ENCODE results near the gene MROH2A. TPM values are rescaled to one million over a fixed set of nuclear protein-coding genes. Genes with fewer than 3 reads are reported as not detected.

Gene MROH2A
- total RNA-seq, 1 donor from 2014 or later = 0.31 TPM

DNA sequence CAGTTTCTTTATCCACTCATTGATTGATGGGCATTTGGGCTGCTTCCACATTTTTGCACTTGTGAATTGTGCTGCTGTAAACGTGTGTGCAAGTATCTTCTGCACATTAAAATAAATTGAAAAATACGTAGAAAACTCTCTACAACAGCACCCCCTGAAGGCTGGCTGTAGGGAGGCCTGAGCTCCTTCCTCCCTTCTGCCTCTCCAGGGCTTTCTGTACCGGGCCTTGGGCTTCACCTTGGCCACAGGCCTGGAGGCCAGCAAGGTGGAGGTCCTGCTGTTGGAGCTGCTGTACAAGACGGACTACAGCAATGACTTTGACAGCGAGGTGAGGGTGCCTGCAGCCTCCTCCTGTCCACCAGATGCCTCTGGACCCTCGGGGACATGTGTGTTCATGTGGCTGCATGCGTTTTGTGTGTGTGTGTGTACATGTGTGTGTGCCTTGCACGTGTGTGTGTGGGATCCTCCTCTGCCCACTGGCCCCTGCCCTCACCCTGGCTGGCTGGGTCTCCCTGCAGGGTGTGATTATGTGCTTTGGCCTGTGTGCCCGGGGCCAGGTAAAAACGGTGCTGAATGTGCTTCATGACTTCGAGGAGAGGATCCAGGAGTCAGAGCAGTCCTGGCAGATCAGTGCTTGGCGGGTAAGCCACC is 29.2 kb downstream of the MROH2A start:
- no peak for DNase-seq (ENCODE audit: low spot score)

DNA sequence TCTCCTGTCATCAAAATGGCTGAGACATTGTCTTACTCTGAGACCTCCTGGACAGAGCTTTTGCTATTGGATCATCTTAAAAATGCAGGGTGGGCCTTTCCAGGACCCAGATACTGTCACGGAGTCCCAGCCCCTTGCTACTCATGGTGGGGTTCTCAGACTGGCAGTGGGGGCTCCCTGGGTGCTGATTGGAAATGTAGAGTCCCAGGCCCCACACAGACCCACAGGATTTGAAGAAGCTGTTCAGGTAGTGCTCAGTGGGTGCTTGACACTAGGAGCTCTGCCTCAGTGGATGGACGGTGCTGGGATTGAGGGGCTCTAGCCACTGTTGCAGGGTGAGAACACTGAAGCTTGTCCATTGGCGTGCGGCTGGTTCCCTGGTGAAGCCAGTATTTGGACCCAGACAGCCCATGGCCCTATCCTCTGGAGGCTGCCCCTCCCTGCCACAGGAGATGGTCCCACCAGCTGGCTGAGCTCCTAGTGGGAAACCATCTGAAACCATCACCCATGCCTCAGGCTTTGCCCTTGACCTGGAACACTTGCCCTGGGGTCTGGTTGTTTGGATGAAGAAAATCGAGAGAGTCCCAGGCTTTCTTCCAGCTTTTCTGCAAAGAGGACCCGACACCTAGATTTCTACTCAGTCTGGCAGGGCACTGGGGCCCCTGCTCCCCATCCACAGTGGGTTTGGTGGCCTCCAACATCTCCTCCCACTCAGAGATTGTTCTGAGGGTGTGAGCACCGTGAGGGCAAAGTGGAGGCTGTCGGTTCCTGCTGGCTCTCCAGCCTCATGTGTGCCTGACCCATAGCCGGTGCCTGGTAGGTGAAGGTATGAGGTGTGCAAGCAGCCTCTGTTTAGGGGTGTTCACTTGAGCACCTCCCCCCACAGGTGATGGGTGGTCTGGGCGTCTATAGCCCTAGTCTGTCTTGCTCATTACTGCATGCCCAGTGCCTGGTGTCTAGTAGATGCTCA is 30.1 kb downstream of the MROH2A start:
- DNase-seq (ENCODE audit: low spot score) = no peak
- TF ChIP-seq, protein P1, sequence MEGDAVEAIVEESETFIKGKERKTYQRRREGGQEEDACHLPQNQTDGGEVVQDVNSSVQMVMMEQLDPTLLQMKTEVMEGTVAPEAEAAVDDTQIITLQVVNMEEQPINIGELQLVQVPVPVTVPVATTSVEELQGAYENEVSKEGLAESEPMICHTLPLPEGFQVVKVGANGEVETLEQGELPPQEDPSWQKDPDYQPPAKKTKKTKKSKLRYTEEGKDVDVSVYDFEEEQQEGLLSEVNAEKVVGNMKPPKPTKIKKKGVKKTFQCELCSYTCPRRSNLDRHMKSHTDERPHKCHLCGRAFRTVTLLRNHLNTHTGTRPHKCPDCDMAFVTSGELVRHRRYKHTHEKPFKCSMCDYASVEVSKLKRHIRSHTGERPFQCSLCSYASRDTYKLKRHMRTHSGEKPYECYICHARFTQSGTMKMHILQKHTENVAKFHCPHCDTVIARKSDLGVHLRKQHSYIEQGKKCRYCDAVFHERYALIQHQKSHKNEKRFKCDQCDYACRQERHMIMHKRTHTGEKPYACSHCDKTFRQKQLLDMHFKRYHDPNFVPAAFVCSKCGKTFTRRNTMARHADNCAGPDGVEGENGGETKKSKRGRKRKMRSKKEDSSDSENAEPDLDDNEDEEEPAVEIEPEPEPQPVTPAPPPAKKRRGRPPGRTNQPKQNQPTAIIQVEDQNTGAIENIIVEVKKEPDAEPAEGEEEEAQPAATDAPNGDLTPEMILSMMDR (IDR thresholded peaks at IDR 0.05; ENCODE audit: unreplicated experiment) = no peak
- H3K4me3 Mint-ChIP-seq (ENCODE audit: unreplicated experiment) = no peak overlapping the region
- H3K4me1 Mint-ChIP-seq (ENCODE audit: unreplicated experiment) = no peaks in the 10 kb centered on the region
- H3K36me3 Mint-ChIP-seq (ENCODE audit: low read depth, unreplicated experiment) = no peaks in the 10 kb centered on the region
- H3K27ac Mint-ChIP-seq (ENCODE audit: unreplicated experiment) = no peak overlapping the region
- peaks cover 3% of the 10 kb centered on the region for H3K27me3 Mint-ChIP-seq (ENCODE audit: unreplicated experiment)
- no peaks in the 10 kb centered on the region for H3K9me3 Mint-ChIP-seq (ENCODE audit: unreplicated experiment)

More for the DNA sequence above, 29.2 kb downstream of the MROH2A start:
- Mint-ChIP-seq H3K27me3 (ENCODE audit: unreplicated experiment) (peaks cover 6% of the 10 kb centered on the region), H3K27ac (ENCODE audit: unreplicated experiment) (no peak overlapping the region), H3K36me3 (ENCODE audit: low read depth, unreplicated experiment) (no peaks in the 10 kb centered on the region), H3K4me1 (ENCODE audit: unreplicated experiment) (no peaks in the 10 kb centered on the region), H3K9me3 (ENCODE audit: unreplicated experiment) (no peaks in the 10 kb centered on the region), H3K4me3 (ENCODE audit: unreplicated experiment) (no peak overlapping the region)
- TF ChIP-seq, protein P1 (IDR thresholded peaks at IDR 0.05; ENCODE audit: unreplicated experiment) = no peak

DNA sequence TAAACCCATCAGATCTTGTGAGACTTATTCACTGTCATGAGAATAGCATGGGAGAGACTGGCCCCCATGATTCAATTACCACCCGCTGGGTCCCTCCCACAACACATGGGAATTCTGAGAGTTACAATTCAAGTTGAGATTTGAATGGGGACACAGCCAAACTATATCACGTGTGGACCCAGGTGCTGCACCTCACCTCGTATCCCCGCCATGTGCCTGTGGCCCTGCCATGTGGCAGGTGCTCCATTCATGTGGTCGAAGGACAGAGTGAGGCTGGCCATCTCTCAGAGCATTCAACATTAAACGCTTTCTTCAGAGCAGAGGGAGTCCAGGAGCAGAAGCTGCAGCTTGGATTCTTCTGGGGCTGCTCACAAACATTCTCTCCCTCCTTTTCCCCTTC is 32.3 kb downstream of the MROH2A start:
- TF ChIP-seq, protein P1 (IDR thresholded peaks at IDR 0.05; ENCODE audit: unreplicated experiment) = no peak
- Mint-ChIP-seq H3K36me3 (ENCODE audit: low read depth, unreplicated experiment) (no peaks in the 10 kb centered on the region), H3K27me3 (ENCODE audit: unreplicated experiment) (no peaks in the 10 kb centered on the region), H3K9me3 (ENCODE audit: unreplicated experiment) (no peaks in the 10 kb centered on the region), H3K4me1 (ENCODE audit: unreplicated experiment) (no peaks in the 10 kb centered on the region), H3K4me3 (ENCODE audit: unreplicated experiment) (no peak overlapping the region), H3K27ac (ENCODE audit: unreplicated experiment) (no peak overlapping the region)
- no peak for DNase-seq (ENCODE audit: low spot score)

DNA sequence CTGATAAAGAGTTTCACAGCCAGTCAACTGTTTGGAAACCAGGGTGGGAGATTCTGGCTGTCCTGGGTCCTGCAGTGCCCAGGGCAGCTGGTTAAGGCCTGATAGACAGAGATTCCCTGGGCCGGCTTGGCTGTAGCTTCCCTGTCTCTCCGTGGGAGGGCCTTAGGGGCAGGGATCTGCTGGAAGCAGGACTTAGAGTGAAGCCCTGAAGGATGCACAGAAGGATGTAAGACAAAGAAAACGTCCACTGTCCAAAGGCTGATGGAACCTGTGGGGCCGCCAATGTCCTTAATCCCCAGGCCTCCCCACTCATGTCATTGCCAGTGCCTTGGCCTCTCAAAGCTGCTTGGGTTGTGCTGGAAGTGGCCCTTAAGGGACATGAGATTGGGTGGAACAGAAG is 33.0 kb downstream of the MROH2A start:
- no peak for DNase-seq (ENCODE audit: low spot score)
- H3K4me1 Mint-ChIP-seq (ENCODE audit: unreplicated experiment) = no peaks in the 10 kb centered on the region

More for the DNA sequence above, 33.0 kb downstream of the MROH2A start:
- TF ChIP-seq, protein P1 (IDR thresholded peaks at IDR 0.05; ENCODE audit: unreplicated experiment) = no peak
- H3K27ac Mint-ChIP-seq (ENCODE audit: unreplicated experiment) = no peak overlapping the region
- no peak overlapping the region for H3K4me3 Mint-ChIP-seq (ENCODE audit: unreplicated experiment)
- no peaks in the 10 kb centered on the region for H3K9me3 Mint-ChIP-seq (ENCODE audit: unreplicated experiment)
- no peaks in the 10 kb centered on the region for H3K36me3 Mint-ChIP-seq (ENCODE audit: low read depth, unreplicated experiment)
- no peaks in the 10 kb centered on the region for H3K27me3 Mint-ChIP-seq (ENCODE audit: unreplicated experiment)

Measured in endothelial cell (in vitro differentiated cells).